ENCODE results near the gene OR4K2. TPM values are rescaled to one million over a fixed set of nuclear protein-coding genes. Genes with fewer than 3 reads are reported as not detected.
A peak's percentile ranks its signal among the peaks of the same experiment; 100 is the strongest.

Gene OR4K2
- total and polyA plus RNA-seq, 10 donors = not detected

- no peak overlapping the region for H3K4me3 ChIP-seq
- H3K27ac ChIP-seq = no peak overlapping the region
- H3K27me3 ChIP-seq (replicated peaks in 1 of 7) = no peaks in the 10 kb centered on the region
- no peaks in the 10 kb centered on the region for H3K4me1 ChIP-seq
- H3K9me3 ChIP-seq = peaks cover 17 to 93% (median 83%) of the 10 kb centered on the region in 8 donors
- no peak for TF ChIP-seq CTCF (IDR thresholded peaks at IDR 0.05 in 8 of 11, conservative IDR thresholded peaks at IDR 0.05 in 3 of 11)
- TF ChIP-seq POLR2A (IDR thresholded peaks at IDR 0.05) = no peak
- no peak for TF ChIP-seq POLR2AphosphoS5 (IDR thresholded peaks at IDR 0.05)
- no peaks in the 10 kb centered on the region for H3K36me3 ChIP-seq
- intact Hi-C loops (cut with DNase I; ENCODE audit: low total_unique reads) = no loop called here
- peak; percentile 73 for DNase-seq
- 36 to 55% (median 49%) methylated on average over 2 of the region's 2 CpGs for WGBS, 5 donors
These were observed 20.3 kb downstream of the OR4K2 start for GRCh38 chr14:19895282-19895681.

DNA sequence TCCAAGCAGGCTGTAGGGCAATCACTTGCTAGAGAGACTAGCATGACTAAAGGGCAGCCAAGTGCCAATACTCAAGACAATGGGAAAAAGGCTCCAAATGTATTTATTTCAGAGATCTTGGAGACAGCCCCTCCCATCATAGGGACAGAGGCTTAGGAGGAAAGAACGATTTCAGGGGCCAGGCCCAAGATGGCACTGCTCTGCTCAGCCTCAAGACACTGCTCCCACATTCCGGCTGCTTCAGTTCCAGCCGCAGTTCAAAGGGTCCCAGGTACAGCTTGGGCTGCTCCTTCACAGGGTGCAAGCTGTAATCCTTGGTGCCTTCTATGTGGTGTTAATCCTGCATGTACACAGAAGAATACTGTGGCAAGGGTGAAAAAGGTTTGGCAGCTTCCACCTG lies 26.1 kb downstream of the OR4K2 start:
- DNase-seq = no peak
- Histone ChIP-seq H3K27ac (no peak overlapping the region), H3K27me3 (replicated peaks in 1 of 7) (no peaks in the 10 kb centered on the region), H3K4me3 (no peak overlapping the region), H3K4me1 (no peaks in the 10 kb centered on the region), H3K36me3 (no peaks in the 10 kb centered on the region), H3K9me3 (peaks cover 7 to 55% (median 37%) of the 10 kb centered on the region in 8 donors)
- TF ChIP-seq POLR2AphosphoS5 (IDR thresholded peaks at IDR 0.05) = no peak
- TF ChIP-seq POLR2A (IDR thresholded peaks at IDR 0.05) = no peak
- TF ChIP-seq CTCF (IDR thresholded peaks at IDR 0.05 in 8 of 11, conservative IDR thresholded peaks at IDR 0.05 in 3 of 11) = no peak
- 44 to 76% (median 70%) methylated on average over 3 of the region's 3 CpGs for WGBS, 5 donors
- intact Hi-C loops (cut with DNase I; ENCODE audit: low total_unique reads) = no loop called here

DNA sequence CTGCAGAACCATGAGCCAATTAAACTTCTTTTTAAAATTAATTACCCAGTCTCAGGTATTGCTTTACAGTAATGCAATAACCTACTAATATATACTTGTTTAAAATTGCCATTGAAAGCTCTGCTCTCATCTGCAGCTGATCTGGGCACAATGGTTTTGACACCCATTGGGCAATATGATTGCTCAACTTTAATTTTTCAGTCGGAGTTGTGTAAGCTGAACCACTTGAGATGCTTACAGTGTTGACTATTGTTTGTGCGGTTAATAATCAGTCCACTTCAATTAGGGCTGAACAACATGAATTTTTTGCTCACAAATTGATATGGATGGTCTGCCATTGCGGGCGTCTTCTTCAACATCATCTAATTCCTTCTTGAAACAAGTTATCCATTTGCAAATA lies 27.5 kb downstream of the OR4K2 start:
- H3K27me3 ChIP-seq (replicated peaks in 1 of 7) = no peaks in the 10 kb centered on the region
- WGBS, 5 donors = 73 to 86% (median 81%) methylated on average over 4 of the region's 4 CpGs
- DNase-seq = no peak
- no peak overlapping the region for H3K27ac ChIP-seq
- no peaks in the 10 kb centered on the region for H3K4me1 ChIP-seq
- intact Hi-C loops (cut with DNase I; ENCODE audit: low total_unique reads) = no loop called here
- no peak overlapping the region for H3K4me3 ChIP-seq
- no peaks in the 10 kb centered on the region for H3K36me3 ChIP-seq
- H3K9me3 ChIP-seq = peaks cover 0 to 41% (median 23%) of the 10 kb centered on the region in 8 donors
- no peak for TF ChIP-seq POLR2A (IDR thresholded peaks at IDR 0.05)
- no peak for TF ChIP-seq POLR2AphosphoS5 (IDR thresholded peaks at IDR 0.05)
- no peak for TF ChIP-seq CTCF (IDR thresholded peaks at IDR 0.05 in 8 of 11, conservative IDR thresholded peaks at IDR 0.05 in 3 of 11)

DNA sequence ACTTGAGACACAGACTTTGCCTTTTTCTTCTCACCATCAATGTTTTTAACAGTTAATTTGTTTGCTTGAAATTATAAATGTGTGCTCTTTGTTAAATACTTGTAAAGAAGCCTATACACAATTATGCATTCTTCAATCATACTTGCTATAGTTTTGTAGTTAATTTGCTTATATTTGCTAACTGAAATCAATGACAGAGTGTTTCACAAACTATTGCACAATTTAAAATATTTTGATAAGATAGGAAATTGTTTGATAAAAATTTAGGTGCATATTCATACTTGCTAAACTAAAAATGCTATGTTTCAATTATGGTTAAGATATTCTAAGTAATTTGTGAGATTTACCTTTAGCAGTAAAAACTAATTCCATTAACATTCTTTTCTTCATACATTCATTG lies 31.7 kb downstream of the OR4K2 start:
- intact Hi-C loops (cut with DNase I; ENCODE audit: low total_unique reads) = no loop called here
- TF ChIP-seq CTCF (IDR thresholded peaks at IDR 0.05 in 8 of 11, conservative IDR thresholded peaks at IDR 0.05 in 3 of 11) (no peak), POLR2A (IDR thresholded peaks at IDR 0.05) (no peak), POLR2AphosphoS5 (IDR thresholded peaks at IDR 0.05) (no peak)
- Histone ChIP-seq H3K4me1 (no peaks in the 10 kb centered on the region), H3K27ac (no peak overlapping the region), H3K4me3 (no peak overlapping the region), H3K9me3 (peaks cover 0 to 18% (median 3%) of the 10 kb centered on the region in 8 donors), H3K36me3 (no peaks in the 10 kb centered on the region), H3K27me3 (replicated peaks in 1 of 7) (no peaks in the 10 kb centered on the region)
- no peak for DNase-seq

Data from spleen (tissue), 11 donors.